ENCODE data around the gene TBL1Y.

DNA sequence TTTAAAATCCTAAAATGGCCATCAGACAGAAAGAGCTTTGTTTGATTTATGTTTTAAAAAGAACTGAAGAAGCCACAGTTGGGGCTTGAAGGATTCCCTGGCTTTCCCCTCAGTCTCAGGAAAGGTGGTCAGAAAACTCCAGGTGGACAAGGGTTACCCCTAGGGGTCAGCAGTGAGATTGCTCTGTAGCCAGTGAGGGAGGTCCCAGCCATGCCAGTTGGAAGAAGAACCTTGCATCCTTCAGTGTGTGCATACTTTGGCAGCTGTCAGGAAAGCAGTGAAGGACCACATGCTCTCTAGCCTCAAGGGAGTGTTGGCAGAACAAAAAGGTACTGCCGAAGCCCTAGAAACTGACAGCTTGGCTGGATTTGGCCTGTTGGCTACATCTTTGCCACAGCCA, 182.3 kb downstream of the TBL1Y start:
- TF ChIP-seq EZH2phosphoT487 (IDR thresholded peaks at IDR 0.05; ENCODE audit: borderline replicate concordance, low read length), result no peak
- TF ChIP-seq, protein P1, sequence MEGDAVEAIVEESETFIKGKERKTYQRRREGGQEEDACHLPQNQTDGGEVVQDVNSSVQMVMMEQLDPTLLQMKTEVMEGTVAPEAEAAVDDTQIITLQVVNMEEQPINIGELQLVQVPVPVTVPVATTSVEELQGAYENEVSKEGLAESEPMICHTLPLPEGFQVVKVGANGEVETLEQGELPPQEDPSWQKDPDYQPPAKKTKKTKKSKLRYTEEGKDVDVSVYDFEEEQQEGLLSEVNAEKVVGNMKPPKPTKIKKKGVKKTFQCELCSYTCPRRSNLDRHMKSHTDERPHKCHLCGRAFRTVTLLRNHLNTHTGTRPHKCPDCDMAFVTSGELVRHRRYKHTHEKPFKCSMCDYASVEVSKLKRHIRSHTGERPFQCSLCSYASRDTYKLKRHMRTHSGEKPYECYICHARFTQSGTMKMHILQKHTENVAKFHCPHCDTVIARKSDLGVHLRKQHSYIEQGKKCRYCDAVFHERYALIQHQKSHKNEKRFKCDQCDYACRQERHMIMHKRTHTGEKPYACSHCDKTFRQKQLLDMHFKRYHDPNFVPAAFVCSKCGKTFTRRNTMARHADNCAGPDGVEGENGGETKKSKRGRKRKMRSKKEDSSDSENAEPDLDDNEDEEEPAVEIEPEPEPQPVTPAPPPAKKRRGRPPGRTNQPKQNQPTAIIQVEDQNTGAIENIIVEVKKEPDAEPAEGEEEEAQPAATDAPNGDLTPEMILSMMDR (IDR thresholded peaks at IDR 0.05; ENCODE audit: low read depth, low read length, poor library complexity, severe bottlenecking), result peak; percentile 26

All from DOHH2 (cell line).